GM18507 (cell line): ENCODE results near the gene PPP2R5E.
"Not testable (repeated sequence)": the region's sequence is repeated elsewhere in the genome, so short reads cannot be mapped to it uniquely, and the experiment has no call there.

Experiments
- DNase-seq: peaks from one replicate; pipeline ENCODE4 v3.0.0; 2011; ENCODE audit warnings: low read depth; ENCODE audit not compliant: insufficient read length; ENCODE audit errors: extremely low spot score
- FAIRE-seq: peaks from 2 replicates; lab custom pipeline; 2011; peaks lifted over from hg19 to GRCh38; lab: Jason Lieb, UNC

PPP2R5E gene

GRCh38 chr14:63524537-63525155 lies 18.5 kb downstream of the PPP2R5E start:
- FAIRE-seq (peak; percentile 85), DNase-seq (peak; percentile 44)

GRCh38 chr14:63523735-63524426 lies 19.3 kb downstream of the PPP2R5E start:
- no peak for DNase-seq
- no peak for FAIRE-seq

GRCh38 chr14:63522511-63522910 lies 20.7 kb downstream of the PPP2R5E start:
- not testable (repeated sequence) for FAIRE-seq, DNase-seq

GRCh38 chr14:63517354-63517753 lies 25.8 kb downstream of the PPP2R5E start:
- DNase-seq = no peak
- no peak for FAIRE-seq

- FAIRE-seq = no peak
- no peak for DNase-seq
These were observed 27.9 kb downstream of the PPP2R5E start for GRCh38 chr14:63515240-63515639.

- FAIRE-seq (no peak), DNase-seq (no peak)
These were observed 29.4 kb downstream of the PPP2R5E start for GRCh38 chr14:63513756-63514155.

- peak; percentile 39 for FAIRE-seq
- no peak for DNase-seq
These were observed 30.3 kb downstream of the PPP2R5E start for GRCh38 chr14:63512861-63513260.

- DNase-seq (peak; percentile 12), FAIRE-seq (peak; percentile 80)
These were observed 32.6 kb downstream of the PPP2R5E start for GRCh38 chr14:63510538-63510937.

GRCh38 chr14:63508033-63508432 lies 35.1 kb downstream of the PPP2R5E start:
- DNase-seq = no peak
- FAIRE-seq = no peak

GRCh38 chr14:63504648-63505047 lies 38.5 kb downstream of the PPP2R5E start:
- DNase-seq (no peak), FAIRE-seq (no peak)

- FAIRE-seq (no peak), DNase-seq (no peak)
These were observed 41.7 kb downstream of the PPP2R5E start for GRCh38 chr14:63501429-63501828.

GRCh38 chr14:63499701-63500250 lies 43.4 kb downstream of the PPP2R5E start:
- FAIRE-seq (no peak), DNase-seq (no peak)

GRCh38 chr14:63496837-63497400 lies 46.3 kb downstream of the PPP2R5E start:
- FAIRE-seq (no peak), DNase-seq (no peak)

- FAIRE-seq (no peak), DNase-seq (no peak)
These were observed 49.9 kb downstream of the PPP2R5E start for GRCh38 chr14:63493246-63493645.

GRCh38 chr14:63492391-63492790 lies 50.8 kb downstream of the PPP2R5E start:
- DNase-seq (no peak), FAIRE-seq (no peak)

GRCh38 chr14:63487724-63488123 lies 55.5 kb downstream of the PPP2R5E start:
- DNase-seq (no peak), FAIRE-seq (no peak)

- DNase-seq (no peak), FAIRE-seq (no peak)
These were observed 56.4 kb downstream of the PPP2R5E start for GRCh38 chr14:63486738-63487137.

- FAIRE-seq (no peak), DNase-seq (no peak)
These were observed 59.9 kb downstream of the PPP2R5E start for GRCh38 chr14:63483315-63483714.

GRCh38 chr14:63480599-63480998 lies 62.6 kb downstream of the PPP2R5E start:
- DNase-seq (no peak), FAIRE-seq (no peak)

GRCh38 chr14:63478437-63478852 lies 64.7 kb downstream of the PPP2R5E start:
- FAIRE-seq (peak; percentile 18), DNase-seq (no peak)

- FAIRE-seq (peak; percentile 94), DNase-seq (peak; percentile 40)
These were observed 65.2 kb downstream of the PPP2R5E start for GRCh38 chr14:63478010-63478409.
